Brain microvascular endothelial cell (primary cell): ENCODE measurements around the gene ANO3.

Experiments
- DNase-seq: peaks from one replicate; pipeline ENCODE4 v3.0.0-alpha.2; 2020
- H3K27ac ChIP-seq: fragments of 250-450 bp; sonication (Bioruptor Pico); 2 replicates; pipeline ENCODE4 v1.5.1; 2020; ENCODE audit warnings: mild to moderate bottlenecking, moderate library complexity
- H3K27me3 ChIP-seq: fragments of 250-450 bp; sonication (Bioruptor Pico); replicated peaks from 2 replicates; pipeline ENCODE4 v1.5.1; 2020; ENCODE audit warnings: mild to moderate bottlenecking
- H3K36me3 ChIP-seq: fragments of 250-450 bp; sonication (Bioruptor Pico); replicated peaks from 2 replicates; pipeline ENCODE4 v1.5.1; 2020; ENCODE audit warnings: mild to moderate bottlenecking
- H3K4me3 ChIP-seq: 2 replicates; pipeline ENCODE4 v1.5.1; 2011; ENCODE audit warnings: low read depth, mild to moderate bottlenecking, control low read depth, low read length, moderate library complexity
- in situ Hi-C: cut with HindIII; loops from 2 replicates; pipeline ENCODE4 v1.10.0; 2017; ENCODE audit warnings: low sequenced_read_pairs, low pct_ligation_motif_present
- TF ChIP-seq, protein P1 (sequence below): IDR thresholded peaks from 2 replicates; pipeline ENCODE4 v1.5.1; 2011; ENCODE audit warnings: low read depth, mild to moderate bottlenecking, moderate library complexity, low read length, control low read depth, inconsistent platforms; ENCODE audit errors: missing control alignments

Gene ANO3

DNA sequence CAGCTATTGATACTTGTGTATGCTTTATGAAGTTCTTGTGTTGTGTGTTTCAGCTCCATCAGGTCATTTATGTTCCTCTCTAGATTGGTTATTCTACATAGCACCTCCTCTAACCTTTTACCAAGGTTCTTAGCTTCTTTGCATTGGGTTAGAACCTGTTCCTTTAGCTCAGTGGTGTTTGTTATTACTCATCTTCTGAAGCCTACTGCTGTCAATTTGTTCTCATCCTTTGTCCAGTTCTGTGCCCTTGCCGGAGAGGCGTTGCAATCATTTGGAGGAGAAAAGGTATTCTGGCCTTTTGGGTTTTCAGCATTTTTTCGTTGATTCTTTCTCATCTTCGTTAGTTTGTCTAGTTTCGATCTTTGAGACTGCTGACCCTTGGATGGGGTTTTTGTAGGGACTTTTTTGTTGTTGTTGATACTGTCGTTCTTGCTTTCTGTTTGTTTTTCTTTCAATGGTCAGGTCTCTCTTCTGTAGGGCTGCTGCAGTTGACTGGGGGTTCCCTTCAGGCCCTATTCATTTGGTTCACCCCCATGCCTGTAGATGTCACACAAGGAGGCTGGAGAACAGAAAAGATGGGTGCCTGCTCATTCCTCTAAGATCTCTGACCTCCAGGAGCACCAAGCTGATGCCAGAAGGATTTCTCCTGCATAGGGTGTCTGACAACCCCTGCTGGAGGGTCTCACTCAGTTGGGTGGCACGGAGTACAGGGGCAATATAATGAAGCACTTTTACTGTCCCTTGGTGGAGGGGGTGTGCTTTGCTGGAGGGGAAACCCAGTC lies 276.0 kb downstream of the ANO3 start:
- H3K36me3 ChIP-seq: no peaks in the 10 kb centered on the region
- in situ Hi-C loops: no loop called here
- no peaks in the 10 kb centered on the region for H3K27me3 ChIP-seq
- no peak for DNase-seq
- no peak overlapping the region for H3K4me3 ChIP-seq
- H3K27ac ChIP-seq: no peak overlapping the region
- TF ChIP-seq, protein P1, sequence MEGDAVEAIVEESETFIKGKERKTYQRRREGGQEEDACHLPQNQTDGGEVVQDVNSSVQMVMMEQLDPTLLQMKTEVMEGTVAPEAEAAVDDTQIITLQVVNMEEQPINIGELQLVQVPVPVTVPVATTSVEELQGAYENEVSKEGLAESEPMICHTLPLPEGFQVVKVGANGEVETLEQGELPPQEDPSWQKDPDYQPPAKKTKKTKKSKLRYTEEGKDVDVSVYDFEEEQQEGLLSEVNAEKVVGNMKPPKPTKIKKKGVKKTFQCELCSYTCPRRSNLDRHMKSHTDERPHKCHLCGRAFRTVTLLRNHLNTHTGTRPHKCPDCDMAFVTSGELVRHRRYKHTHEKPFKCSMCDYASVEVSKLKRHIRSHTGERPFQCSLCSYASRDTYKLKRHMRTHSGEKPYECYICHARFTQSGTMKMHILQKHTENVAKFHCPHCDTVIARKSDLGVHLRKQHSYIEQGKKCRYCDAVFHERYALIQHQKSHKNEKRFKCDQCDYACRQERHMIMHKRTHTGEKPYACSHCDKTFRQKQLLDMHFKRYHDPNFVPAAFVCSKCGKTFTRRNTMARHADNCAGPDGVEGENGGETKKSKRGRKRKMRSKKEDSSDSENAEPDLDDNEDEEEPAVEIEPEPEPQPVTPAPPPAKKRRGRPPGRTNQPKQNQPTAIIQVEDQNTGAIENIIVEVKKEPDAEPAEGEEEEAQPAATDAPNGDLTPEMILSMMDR: no peak

DNA sequence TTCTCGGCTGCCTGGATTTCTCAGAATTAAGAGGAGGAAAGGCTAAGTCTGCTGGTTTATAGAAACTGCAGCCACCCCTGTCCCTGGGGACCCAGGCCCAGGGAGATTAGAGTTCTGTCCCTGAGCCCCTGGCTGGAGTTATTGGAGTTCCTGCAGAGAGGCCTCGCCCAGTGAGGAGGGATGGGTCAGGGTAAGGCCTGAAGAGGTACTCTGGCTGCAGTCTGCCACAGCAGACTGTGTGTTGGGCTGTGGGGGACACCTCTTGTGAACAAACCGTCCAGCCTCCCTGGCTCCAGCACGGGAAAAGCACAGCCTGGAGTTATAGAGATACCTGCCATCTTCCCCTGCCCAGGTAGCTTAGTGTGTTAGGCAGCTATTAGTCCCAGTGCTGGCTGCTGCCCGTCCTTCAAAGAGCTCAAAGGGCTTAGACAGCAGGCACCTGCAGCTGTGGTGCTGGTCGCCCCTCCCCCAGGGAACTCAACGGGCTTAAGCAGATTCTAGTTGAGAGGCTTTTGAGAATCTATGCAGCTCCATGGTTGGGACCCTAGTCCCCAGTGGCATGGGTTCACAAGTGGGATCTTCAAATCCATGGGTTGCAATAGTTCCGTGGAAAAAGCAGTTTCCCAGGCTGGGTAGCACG lies 276.7 kb downstream of the ANO3 start:
- Histone ChIP-seq H3K36me3 (no peaks in the 10 kb centered on the region), H3K27me3 (no peaks in the 10 kb centered on the region), H3K27ac (no peak overlapping the region), H3K4me3 (no peak overlapping the region)
- in situ Hi-C loops: no loop called here
- DNase-seq: no peak
- TF ChIP-seq, protein P1: no peak

DNA sequence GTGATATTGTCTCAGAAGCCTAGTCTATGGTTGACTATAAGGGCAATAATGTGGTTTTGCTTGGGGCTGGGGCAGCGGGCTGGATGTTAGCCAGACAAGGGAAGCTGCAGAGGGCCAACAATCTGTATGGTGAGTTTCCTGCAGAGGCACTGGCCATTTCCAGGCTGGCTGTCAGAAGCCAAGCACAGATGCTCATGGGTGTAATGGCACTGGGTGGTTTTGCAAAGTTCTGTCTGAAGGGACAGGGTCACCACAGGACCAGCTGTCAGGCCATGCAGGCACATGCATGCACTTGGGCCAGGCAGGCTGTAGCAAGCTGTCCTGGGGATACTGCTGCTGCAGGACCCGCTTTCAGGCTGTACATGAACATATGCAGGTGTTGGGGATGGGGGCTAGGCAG lies 281.8 kb downstream of the ANO3 start:
- Histone ChIP-seq H3K27ac (no peak overlapping the region), H3K4me3 (no peak overlapping the region), H3K36me3 (no peaks in the 10 kb centered on the region), H3K27me3 (no peaks in the 10 kb centered on the region)
- in situ Hi-C loops: no loop called here
- TF ChIP-seq, protein P1: no peak
- DNase-seq: no peak

DNA sequence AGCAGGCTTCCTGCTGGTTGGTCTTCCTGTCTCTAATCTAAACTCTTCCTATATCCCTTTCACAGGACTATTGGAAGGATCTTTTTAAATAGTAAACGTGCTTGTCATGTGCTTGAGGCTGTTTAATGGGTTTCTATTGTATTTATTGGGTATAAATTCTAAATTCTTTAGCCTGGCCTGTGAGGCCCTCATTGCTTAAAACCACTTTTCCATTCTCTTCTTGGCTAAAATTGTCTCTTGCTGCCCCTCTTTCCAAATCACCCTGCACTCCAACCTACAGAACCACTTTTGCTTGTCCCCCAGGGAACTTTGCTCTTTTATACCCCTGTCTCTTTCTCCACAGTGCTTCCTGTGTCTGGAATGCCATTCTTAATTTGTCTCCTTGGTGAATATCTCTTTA lies 286.5 kb downstream of the ANO3 start:
- in situ Hi-C loops: no loop called here
- H3K36me3 ChIP-seq: no peaks in the 10 kb centered on the region
- no peak overlapping the region for H3K4me3 ChIP-seq
- TF ChIP-seq, protein P1: no peak
- no peak overlapping the region for H3K27ac ChIP-seq
- no peaks in the 10 kb centered on the region for H3K27me3 ChIP-seq
- no peak for DNase-seq

DNA sequence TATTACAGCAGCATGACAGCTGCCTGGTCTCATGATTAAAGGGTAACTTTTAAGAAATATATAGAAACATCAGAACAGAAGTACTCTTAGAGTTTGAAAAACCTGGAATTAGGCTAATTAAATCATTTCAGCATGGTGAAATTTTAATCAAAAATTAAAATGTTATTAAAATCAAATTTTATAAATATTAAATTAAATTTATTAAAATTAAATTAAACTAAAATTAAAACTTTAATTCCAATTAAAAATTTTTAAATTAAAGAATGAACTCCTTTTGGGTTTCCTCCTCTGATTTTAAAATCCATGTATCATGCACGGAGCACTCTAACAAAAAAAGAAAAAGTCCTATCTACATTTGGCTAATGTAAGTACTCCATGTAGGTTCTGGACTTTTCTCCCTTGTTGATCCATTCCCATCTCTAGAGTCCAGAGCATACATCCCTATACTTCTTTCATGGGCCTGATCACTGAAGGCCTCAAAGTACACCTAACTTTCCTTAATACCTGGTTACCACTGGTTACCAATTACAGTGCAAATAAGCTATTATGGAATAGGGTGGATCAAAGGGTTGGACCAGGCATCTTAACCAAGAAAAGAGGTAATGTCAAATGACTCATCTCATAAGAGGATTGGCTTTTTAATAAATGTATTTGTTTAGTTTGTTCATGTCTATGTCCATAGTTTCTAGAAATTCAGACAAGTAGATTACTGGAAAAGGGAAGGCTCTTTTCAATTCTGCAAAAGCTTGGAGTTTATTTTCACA lies 288.5 kb downstream of the ANO3 start:
- DNase-seq: no peak
- Histone ChIP-seq H3K4me3 (no peak overlapping the region), H3K27me3 (no peaks in the 10 kb centered on the region), H3K36me3 (no peaks in the 10 kb centered on the region), H3K27ac (peak overlapping the region; percentile 32)
- TF ChIP-seq, protein P1: no peak
- in situ Hi-C loops: no loop called here
